ENCODE results near the gene SH3PXD2B.

GRCh38 chr5:172285226-172286143 is 168.8 kb downstream of the SH3PXD2B start:
- TF ChIP-seq, protein P1, sequence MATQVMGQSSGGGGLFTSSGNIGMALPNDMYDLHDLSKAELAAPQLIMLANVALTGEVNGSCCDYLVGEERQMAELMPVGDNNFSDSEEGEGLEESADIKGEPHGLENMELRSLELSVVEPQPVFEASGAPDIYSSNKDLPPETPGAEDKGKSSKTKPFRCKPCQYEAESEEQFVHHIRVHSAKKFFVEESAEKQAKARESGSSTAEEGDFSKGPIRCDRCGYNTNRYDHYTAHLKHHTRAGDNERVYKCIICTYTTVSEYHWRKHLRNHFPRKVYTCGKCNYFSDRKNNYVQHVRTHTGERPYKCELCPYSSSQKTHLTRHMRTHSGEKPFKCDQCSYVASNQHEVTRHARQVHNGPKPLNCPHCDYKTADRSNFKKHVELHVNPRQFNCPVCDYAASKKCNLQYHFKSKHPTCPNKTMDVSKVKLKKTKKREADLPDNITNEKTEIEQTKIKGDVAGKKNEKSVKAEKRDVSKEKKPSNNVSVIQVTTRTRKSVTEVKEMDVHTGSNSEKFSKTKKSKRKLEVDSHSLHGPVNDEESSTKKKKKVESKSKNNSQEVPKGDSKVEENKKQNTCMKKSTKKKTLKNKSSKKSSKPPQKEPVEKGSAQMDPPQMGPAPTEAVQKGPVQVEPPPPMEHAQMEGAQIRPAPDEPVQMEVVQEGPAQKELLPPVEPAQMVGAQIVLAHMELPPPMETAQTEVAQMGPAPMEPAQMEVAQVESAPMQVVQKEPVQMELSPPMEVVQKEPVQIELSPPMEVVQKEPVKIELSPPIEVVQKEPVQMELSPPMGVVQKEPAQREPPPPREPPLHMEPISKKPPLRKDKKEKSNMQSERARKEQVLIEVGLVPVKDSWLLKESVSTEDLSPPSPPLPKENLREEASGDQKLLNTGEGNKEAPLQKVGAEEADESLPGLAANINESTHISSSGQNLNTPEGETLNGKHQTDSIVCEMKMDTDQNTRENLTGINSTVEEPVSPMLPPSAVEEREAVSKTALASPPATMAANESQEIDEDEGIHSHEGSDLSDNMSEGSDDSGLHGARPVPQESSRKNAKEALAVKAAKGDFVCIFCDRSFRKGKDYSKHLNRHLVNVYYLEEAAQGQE (IDR thresholded peaks at IDR 0.05; ENCODE audit: insufficient read depth in 1 of 2, low read depth in 2 of 2, low read length in 2 of 2): no peak
- TF ChIP-seq POLR2AphosphoS5 (IDR thresholded peaks at IDR 0.05; ENCODE audit: low read depth, low read length) (no peak), TAF1 (IDR thresholded peaks at IDR 0.05; ENCODE audit: borderline replicate concordance, insufficient read depth, low read length) (no peak)

Data from PFSK-1 (cell line).